ENCODE data around the gene CCDC7. TPM values are rescaled to one million over a fixed set of nuclear protein-coding genes. Genes with fewer than 3 reads are reported as not detected.
"Not testable (repeated sequence)": the region's sequence is repeated elsewhere in the genome, so short reads cannot be mapped to it uniquely, and the experiment has no call there.

The CCDC7 gene
- total and polyA plus RNA-seq, 8 donors = 5.4 to 20.5 (median 8.5) TPM

DNA sequence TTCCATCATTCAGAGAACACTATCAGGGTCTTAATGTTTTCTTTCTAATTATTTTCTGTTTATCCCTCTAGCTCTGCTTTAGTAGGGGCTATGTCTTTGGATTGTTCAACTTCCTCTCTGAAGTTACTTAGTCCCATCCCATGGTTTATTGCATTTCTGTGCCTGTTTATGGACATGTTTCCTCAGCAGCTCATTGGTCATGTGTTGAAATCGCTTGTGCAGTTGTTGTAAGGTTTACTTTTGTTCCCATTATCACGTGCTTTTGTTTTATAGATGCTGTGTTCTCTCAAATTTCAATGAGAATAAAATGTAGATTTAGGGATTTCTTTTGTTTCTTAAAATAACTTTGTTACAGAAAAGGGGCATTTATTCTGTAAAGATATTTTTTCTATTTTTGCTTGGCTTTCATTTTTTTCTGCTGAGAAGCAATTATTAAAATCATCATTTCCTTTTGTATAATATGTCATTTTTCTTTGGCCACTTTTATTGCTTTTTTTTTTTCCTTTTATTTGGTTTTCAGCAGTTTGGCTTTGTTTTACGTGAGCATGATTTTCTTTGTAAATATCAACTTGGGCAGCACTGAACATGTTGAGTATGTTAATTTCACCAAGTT is 110.9 kb downstream of the CCDC7 start:
- Histone ChIP-seq H3K9me3 (no peaks in the 10 kb centered on the region), H3K36me3 (no peaks in the 10 kb centered on the region), H3K4me1 (no peaks in the 10 kb centered on the region), H3K27me3 (no peaks in the 10 kb centered on the region), H3K4me3 (no peak overlapping the region), H3K27ac (no peak overlapping the region)
- no peak for TF ChIP-seq CTCF (IDR thresholded peaks at IDR 0.05)
- intact Hi-C loops (cut with DNase I) = no loop called here
- ATAC-seq (no peak), DNase-seq (no peak)

- intact Hi-C loops (cut with DNase I); H3K27ac ChIP-seq; H3K4me3 ChIP-seq; H3K4me1 ChIP-seq; ATAC-seq; DNase-seq; H3K27me3 ChIP-seq; H3K36me3 ChIP-seq; H3K9me3 ChIP-seq: not testable (repeated sequence)
Observed at GRCh38 chr10:32562695-32563094, 116.8 kb downstream of the CCDC7 start.

- Histone ChIP-seq H3K4me3 (no peak overlapping the region), H3K9me3 (no peaks in the 10 kb centered on the region), H3K27ac (no peak overlapping the region), H3K36me3 (no peaks in the 10 kb centered on the region), H3K27me3 (no peaks in the 10 kb centered on the region), H3K4me1 (no peaks in the 10 kb centered on the region)
- intact Hi-C loops (cut with DNase I) = no loop called here
- DNase-seq (no peak), ATAC-seq (no peak)
- TF ChIP-seq CTCF (IDR thresholded peaks at IDR 0.05) = no peak
Observed at GRCh38 chr10:32577448-32577847, 131.5 kb downstream of the CCDC7 start.

GRCh38 chr10:32582946-32583345 is 137.0 kb downstream of the CCDC7 start:
- no peak overlapping the region for H3K4me3 ChIP-seq
- H3K4me1 ChIP-seq = no peaks in the 10 kb centered on the region
- H3K9me3 ChIP-seq = peaks cover 0 to 8% of the 10 kb centered on the region in 2 donors
- ATAC-seq (no peak), DNase-seq (no peak)
- H3K27me3 ChIP-seq = no peaks in the 10 kb centered on the region
- no peaks in the 10 kb centered on the region for H3K36me3 ChIP-seq
- no peak for TF ChIP-seq CTCF (IDR thresholded peaks at IDR 0.05)
- no peak overlapping the region for H3K27ac ChIP-seq
- intact Hi-C loops (cut with DNase I) = no loop called here

GRCh38 chr10:32598022-32598421 is 152.1 kb downstream of the CCDC7 start:
- H3K4me3 ChIP-seq; ATAC-seq; intact Hi-C loops (cut with DNase I); H3K4me1 ChIP-seq; DNase-seq; H3K27me3 ChIP-seq; H3K27ac ChIP-seq: not testable (repeated sequence)
- H3K9me3 ChIP-seq = peaks cover 0 to 45% of the 10 kb centered on the region in 2 donors
- H3K36me3 ChIP-seq = peaks cover 0 to 18% of the 10 kb centered on the region in 2 donors

DNA sequence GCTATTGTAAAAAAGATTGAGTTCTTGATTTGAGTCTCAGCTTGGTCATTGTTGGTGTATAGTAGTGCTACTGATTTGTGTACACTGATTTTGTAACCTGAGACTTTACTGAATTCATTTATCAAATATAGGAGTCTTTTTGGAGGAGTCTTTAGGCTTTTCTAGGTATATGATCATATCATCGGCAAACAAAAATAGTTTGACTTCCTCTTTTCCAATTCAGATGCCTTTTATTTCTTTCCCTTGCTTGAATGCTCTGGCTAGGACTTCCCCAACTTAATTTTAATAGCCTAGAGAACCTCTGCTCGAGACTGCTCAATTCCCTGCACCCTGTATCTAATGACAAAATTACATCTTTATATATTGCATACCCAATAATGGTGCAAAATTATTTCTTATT is 154.4 kb downstream of the CCDC7 start:
- Histone ChIP-seq H3K27me3 (no peaks in the 10 kb centered on the region), H3K27ac (no peak overlapping the region), H3K4me1 (no peaks in the 10 kb centered on the region), H3K9me3 (peaks cover 0 to 38% of the 10 kb centered on the region in 2 donors), H3K4me3 (no peak overlapping the region), H3K36me3 (peaks cover 0 to 23% of the 10 kb centered on the region in 2 donors)
- intact Hi-C loops (cut with DNase I) = no loop called here
- no peak for TF ChIP-seq CTCF (IDR thresholded peaks at IDR 0.05)
- no peak for DNase-seq
- ATAC-seq = no peak

DNA sequence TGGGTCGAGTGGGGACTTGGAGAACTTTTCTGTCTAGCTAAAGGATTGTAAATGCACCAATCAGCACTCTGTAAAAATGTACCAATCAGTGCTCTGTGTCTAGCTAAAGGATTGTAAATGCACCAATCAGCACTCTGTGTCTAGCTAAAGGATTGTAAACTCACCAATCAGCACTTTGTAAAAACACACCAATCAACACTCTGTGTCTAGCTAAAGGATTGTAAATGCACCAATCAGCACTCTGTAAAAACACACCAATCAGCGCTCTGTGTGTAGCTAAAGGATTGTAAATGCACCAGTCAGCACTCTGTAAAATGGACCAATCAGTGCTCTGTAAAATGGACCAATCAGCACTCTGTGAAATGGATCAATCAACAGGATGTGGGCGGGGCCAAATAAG is 155.6 kb downstream of the CCDC7 start:
- DNase-seq; H3K27ac ChIP-seq; ATAC-seq; H3K4me1 ChIP-seq; H3K4me3 ChIP-seq; H3K27me3 ChIP-seq; intact Hi-C loops (cut with DNase I): not testable (repeated sequence)
- Histone ChIP-seq H3K9me3 (peaks cover 0 to 40% of the 10 kb centered on the region in 2 donors), H3K36me3 (peaks cover 0 to 25% of the 10 kb centered on the region in 2 donors)

Measured in left lung (tissue), 10 donors.